ENCODE results near the gene TRERF1.

DNA sequence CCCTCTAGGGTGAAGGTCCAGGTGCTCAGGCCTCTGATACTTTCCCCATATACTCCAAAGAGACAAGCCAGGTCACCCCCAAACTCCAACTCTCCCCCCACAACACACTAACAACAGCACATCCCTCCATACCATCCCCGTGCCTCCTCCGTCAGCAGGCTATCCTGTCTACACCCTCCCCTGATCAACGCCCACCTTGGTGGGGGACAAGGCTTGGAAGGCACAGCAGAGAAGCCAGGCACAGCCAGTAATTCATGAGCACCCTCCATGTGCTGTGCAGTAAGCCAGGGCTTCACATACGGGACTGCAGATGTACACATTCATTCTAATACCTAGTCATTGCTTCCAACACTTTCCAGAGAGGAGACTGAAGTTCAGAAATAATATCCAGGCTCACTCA, 57.6 kb downstream of the TRERF1 start:
- TF ChIP-seq, protein P1, sequence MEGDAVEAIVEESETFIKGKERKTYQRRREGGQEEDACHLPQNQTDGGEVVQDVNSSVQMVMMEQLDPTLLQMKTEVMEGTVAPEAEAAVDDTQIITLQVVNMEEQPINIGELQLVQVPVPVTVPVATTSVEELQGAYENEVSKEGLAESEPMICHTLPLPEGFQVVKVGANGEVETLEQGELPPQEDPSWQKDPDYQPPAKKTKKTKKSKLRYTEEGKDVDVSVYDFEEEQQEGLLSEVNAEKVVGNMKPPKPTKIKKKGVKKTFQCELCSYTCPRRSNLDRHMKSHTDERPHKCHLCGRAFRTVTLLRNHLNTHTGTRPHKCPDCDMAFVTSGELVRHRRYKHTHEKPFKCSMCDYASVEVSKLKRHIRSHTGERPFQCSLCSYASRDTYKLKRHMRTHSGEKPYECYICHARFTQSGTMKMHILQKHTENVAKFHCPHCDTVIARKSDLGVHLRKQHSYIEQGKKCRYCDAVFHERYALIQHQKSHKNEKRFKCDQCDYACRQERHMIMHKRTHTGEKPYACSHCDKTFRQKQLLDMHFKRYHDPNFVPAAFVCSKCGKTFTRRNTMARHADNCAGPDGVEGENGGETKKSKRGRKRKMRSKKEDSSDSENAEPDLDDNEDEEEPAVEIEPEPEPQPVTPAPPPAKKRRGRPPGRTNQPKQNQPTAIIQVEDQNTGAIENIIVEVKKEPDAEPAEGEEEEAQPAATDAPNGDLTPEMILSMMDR (IDR thresholded peaks at IDR 0.05; ENCODE audit: poor library complexity) = no peak
- TF ChIP-seq EZH2 (IDR thresholded peaks at IDR 0.05; ENCODE audit: borderline replicate concordance) (no peak), EZH2phosphoT487 (IDR thresholded peaks at IDR 0.05; ENCODE audit: low read depth, severe bottlenecking, unreplicated experiment) (no peak)
